Stimulated activated CD4-positive, alpha-beta T cell treated with anti-CD3 and anti-CD28 coated beads, Interleukin-15, amount 100 ng/mL, for 24 hours (primary cell): ENCODE measurements around the gene PPP1R37.

Experiments used
- DNase-seq: peaks from one replicate; pipeline ENCODE4 v3.0.0-alpha.2; 2020

The PPP1R37 gene, protein sequence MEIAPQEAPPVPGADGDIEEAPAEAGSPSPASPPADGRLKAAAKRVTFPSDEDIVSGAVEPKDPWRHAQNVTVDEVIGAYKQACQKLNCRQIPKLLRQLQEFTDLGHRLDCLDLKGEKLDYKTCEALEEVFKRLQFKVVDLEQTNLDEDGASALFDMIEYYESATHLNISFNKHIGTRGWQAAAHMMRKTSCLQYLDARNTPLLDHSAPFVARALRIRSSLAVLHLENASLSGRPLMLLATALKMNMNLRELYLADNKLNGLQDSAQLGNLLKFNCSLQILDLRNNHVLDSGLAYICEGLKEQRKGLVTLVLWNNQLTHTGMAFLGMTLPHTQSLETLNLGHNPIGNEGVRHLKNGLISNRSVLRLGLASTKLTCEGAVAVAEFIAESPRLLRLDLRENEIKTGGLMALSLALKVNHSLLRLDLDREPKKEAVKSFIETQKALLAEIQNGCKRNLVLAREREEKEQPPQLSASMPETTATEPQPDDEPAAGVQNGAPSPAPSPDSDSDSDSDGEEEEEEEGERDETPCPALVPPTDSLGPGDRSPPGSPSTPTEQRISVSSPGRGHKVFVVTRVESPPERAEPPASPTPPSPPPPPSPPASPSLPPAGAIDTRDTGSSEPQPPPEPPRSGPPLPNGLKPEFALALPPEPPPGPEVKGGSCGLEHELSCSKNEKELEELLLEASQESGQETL

DNA sequence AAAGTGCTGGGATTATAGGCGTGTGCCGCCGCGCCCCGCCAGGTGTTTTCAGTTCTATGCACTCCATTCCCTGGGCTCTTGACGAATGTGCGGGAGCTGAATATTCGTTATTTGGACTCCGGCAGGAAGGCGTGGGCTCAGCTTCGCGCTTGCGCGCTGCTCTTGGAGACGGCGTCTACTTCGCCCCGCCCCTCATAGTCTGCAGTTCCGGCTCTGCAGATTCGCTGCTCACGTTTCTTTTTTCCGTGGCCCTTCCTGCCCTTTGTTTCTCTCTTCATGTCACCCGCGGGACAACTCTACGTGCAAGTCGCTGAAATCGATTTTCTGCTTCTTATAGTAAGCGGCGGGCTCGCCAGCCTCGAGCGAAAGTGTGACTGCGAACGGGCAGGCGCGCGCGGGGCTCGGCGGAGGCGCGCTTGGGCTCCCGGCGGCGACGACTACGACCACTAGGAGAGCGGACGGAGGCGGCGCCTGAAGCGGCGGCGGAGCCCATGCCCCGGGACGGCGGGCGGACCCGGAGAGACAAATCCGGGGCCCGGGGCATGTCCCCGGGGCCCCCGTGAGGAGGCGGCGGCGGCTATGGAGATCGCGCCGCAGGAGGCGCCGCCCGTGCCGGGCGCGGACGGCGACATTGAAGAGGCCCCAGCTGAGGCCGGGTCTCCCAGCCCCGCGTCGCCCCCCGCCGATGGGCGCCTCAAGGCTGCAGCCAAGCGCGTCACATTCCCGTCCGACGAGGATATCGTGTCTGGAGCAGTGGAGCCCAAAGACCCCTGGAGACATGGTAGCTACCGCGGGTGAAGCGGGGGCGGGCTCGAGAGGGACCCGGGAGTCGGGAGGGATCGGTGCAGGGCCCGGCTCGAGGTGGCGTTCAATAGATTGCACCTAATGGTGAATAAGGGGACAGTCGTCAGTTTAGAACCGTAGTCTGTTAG is at the start of gene PPP1R37:
Gene PPP1R37 (plus strand): TSS at position 433 of the 932 bp plus-strand sequence. CDS start 147 bp downstream, at position 580.
- peak; percentile 95 for DNase-seq

DNA sequence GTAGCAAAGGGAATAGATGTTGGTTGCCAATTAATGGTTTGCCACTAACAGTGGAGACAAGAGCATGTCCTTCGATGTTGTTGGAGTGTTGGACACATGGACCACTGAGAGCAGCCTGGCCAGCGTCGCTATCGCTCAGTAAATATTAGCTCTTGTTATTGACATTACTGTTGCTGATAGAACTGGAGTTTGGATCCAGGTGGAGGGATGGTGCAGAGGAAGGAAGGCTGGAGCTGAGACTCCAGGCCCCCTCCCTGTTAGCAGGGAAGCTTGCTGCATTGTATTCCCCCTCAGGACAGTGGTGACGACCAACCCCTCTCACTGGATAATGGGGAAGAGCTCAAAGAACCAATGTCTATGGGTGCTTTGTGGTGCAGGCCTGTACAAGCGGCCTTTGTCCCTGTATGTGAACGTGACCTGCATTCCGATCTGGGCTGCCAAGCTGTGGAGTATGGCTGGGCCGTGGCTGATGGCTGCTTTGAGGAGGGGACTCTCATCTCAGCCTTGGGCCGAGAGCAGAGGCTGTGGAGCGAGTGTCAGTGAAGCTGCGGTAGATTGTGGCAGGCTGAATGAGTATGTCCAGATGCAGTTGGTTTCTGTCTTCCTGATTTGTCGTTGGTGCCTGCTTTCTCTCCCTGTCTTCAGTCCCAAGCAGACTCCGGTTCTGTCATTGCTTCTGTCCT is 47.2 kb upstream of the PPP1R37 start:
- no peak for DNase-seq

DNA sequence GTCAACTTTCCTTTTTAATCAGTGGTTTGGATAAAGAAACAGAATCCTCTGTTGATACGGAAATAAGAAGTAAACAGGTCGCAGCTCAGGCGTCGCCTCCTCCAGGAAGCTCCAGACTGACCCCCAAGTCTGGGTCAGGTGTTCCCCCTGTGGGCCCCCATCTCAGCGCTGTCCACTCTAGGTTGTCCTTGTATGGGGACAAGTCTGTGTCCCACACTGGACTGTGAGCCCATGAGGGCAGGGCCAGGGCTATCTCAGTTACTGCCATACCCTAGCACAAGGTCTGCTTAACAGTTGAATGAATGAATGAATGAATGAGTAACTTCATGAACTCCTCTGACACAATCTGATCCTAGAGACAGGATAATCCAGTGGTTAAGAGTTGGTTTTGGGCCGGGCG is 46.6 kb upstream of the PPP1R37 start:
- no peak for DNase-seq

DNA sequence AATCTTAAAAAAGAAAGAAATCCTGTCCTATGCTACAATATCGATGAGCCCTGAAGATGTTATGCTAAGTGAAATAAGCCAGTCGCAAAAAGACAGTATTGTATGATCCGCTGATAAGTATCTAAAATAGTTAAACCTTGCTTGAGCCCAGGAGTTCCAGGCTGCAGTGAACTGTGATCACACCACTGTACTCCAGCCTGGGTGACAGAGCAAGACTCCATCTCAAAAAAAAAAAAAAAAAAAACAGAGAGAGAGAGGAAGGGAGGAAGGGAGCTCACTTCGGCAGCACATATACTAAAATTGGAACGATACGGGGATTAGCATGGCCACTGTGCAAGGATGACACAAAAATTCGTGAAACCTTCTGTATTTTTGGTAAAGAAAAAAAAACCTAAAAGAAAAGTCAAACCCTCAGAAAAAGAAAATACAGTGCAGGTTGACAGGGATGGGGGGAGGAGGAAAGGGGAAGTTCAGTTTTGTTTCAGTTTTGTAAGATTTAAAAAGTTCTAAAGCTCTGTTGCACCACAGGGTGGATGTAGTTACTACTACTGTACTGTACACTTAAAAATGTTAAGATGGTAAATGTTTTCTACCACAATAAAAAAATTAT is 45.7 kb upstream of the PPP1R37 start:
- DNase-seq, result no peak

DNA sequence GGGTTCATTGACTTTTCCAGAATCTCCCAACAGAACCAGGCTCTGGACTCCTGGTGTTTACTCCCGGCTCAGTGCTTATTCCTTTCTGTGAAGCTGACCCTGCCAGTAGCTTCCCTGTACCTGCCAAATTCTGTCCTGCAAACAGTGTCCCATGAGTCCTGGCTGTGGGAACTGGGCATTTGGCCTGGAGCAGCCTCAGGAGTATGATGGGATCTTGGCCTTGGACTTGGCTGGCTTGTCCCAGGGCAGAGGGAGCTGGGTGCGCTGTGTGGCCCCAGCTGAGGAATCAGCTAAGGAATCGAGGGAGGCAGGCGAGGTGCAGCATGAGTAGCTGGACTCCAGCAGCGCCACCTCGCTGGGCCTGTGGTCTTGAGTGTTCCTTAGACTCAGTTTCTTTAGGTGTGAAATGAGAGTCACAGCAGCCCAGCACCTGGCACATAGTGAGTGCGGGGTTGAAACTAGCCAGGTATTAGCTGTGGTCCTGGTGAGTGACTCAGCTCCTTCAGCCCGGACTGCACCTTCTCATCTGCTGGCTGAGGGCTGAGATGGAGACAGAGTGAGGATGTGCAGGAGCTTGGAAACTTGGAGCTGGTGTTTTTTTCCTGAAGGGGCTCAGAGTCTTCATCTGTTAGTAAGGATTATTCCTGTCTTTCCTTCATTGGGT is 43.8 kb upstream of the PPP1R37 start:
- no peak for DNase-seq

DNA sequence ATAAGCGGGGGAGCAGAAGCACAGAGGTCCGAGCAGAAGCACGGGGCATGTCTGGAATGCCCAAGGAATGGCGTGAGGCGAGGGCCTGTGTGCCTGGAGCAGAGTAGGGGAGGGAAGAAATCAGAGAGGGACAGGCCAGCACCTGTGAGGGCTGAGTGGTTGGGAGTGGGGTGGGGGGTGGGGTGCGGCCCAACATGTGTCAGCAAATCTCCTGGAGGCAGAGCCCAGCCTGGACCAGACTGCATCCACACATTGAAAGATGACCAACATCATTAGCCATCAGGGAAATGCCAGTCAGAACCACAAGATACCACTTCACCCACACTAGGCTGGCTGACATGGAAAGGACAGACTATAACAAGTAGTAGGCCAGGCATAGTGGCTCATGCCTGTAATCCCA is 42.9 kb upstream of the PPP1R37 start:
- no peak for DNase-seq

DNA sequence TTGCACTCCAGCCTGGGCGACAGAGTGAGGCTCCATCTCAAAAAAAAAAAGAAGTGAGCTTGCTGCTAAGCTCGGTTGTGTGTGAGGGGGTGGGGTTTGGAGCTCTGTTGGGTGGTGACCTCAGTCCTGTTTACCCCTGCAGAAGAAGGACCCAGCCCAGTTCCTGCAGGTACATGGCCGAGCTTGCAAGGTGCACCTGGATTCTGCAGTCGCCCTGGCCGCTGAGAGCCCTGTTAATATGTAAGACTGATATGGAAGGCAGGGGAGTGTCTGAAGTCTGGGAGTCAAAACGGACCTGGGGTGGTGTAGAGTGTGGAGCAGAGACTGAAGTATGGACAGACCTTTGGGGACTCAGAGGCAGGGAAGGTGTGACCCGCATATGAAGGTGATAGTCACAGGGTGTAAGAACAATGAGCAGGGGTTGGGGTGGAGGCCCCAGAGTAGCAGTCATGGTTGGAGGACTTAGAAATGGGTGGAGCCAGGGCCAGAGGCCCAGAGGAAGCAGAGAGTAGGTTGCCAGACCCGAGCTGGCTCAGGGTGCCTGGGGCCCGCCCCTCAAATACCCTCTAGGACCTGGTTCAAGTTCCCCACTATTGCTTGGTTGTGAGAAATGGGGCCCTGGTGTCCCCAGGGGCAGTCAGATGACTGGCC is 40.9 kb upstream of the PPP1R37 start:
- no peak for DNase-seq

DNA sequence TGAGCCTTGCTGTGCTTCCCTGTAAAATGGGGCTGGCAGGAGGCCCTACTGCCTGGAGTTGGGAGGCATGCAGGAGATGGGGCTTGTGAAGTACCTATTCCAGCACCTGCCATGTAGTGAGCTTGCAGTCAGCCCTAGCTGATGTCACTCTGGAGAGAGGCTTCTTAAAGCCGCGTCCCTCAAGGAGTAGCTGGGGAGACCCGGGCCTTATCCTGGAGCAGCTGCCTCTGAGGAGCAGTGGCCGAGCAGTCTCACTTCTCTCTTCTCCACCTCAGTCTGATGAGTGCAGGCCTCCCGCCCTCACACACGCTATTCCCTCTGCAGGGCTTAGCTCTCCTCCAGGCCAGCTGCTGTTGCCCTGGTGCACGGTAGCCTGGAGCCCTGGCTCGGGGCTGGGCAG is 36.1 kb upstream of the PPP1R37 start:
- DNase-seq, result no peak

DNA sequence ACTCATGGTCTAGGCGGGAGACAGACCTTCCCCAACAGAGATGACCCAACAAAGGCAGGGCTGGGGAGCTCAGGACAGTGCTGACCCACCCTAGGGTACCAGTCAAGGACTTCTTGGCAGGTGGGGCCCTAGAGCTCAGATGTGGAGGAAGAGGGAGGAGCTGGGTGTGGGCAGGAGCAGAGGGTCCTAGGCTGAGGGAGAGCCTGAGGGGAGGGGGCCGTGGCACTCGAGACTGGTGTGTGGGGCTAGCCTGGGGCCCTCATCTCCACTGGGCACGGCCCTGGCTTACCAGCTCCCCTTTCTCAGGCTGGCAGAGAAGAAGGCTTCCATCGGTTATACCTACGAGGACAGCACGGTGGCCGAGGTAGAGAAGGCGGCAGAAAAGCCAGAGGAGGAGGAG is 35.5 kb upstream of the PPP1R37 start:
- no peak for DNase-seq

DNA sequence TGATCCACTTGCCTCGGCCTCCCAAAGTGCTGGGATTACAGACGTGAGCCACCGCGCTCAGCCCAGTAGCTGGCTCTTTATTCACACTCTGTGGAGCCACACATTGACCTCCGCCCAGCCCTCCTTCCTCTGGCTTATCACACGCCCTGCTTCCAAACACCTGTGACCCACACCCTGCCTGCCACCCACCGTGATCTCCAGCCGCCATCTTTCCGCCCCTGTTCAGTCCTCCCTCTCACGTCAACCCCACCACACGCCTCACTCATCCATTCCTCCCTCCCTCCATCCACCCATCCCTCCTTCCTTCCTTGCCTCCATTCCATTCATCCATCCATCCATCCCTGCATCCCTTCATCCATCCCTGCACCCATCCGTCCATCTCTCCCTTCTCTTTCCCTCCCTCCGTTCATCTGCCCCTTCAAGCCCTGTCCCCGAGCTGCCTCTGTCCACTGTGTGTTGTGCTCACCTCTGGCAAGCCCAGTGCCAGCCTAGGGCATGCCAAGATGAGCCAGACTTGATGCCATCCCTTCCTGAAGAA is 34.3 kb upstream of the PPP1R37 start:
- no peak for DNase-seq

DNA sequence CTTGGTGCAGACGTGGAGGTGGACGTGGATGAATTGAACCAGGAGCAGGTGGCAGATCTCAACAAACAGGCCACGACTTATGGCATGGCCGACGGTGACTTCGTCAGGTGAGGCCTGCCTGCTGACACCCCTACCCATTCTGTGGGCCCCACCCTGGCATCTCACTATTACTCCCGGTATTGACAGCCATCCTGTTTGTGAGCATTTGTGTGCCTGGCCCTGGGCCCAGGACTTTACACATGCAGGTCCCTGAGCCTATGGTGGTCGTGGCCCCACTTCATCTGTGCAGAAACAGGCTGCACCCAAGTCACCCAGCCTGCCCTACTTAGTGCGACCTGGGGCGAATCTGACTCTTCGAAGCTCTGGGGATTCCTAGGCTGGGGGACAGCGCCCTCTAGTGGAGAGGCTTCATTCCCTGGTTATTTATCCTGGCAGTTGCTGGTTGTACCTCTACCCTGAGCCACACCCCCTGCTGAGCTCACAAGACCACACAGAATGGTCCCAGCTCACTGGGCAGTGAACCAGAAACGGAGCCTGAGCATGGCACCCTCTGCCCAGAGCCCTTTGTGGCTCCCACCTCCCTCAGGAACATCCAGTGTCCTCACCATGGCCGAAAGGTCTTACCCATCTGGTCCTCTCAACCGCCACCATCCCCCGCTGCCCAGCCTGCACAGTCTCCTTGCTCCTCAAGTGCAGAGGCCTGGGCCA is 33.6 kb upstream of the PPP1R37 start:
- DNase-seq, result peak; percentile 88

DNA sequence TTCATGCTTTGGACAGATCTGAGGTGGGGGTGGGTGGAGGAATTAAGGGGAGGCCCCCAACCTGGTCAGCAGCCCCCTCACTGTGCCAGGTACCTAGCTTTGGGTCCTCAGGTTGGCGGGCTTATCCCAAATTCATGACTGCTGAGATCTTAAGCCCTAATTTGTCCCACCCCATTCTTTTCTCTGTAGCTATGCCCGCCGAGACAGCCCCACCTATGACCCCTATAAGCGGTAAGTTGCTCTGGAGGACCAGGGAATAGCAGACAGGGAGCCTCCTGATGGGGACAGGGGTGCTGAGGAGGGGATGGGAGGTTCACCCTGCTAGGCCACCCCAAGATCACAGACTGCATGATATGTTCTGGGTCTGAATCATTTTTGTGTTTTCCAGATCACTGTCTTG is 31.0 kb upstream of the PPP1R37 start:
- DNase-seq, result no peak

DNA sequence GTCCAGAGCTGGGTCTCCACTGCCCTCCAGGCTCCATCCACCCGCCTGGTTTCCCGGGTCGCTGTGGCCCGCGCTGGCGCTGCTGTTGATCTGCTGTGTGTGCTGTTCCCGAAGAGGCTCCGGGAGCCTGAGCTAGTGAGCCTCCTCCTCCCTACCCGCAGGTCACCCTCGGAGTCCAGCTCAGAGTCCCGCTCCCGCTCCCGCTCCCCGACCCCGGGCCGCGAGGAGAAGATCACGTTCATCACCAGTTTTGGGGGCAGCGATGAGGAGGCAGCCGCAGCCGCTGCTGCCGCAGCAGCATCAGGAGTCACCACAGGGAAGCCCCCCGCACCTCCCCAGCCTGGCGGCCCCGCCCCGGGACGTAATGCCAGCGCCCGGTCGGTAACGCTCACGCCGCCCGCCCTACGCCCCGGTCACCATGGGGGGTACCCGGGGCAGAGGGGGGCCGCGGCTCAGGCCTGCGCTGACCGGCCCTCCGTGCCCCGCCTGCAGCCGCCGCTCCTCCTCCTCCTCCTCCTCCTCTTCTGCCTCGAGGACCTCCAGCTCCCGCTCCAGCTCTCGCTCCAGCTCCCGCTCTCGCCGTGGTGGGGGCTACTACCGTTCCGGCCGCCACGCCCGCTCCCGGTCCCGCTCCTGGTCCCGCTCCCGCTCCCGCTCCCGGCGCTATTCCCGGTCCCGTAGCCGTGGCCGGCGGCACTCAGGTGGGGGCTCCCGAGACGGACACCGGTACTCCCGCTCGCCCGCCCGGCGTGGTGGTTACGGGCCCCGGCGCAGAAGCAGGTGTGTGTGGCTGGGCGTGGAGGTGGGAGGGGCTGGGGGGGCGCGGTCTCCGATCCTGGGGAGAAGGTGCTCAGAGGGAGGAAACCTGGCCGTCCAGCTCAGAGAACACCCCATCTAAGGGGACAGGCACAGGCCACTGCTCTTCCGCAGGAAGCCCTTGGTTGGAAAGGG is 28.9 kb upstream of the PPP1R37 start:
- no peak for DNase-seq

DNA sequence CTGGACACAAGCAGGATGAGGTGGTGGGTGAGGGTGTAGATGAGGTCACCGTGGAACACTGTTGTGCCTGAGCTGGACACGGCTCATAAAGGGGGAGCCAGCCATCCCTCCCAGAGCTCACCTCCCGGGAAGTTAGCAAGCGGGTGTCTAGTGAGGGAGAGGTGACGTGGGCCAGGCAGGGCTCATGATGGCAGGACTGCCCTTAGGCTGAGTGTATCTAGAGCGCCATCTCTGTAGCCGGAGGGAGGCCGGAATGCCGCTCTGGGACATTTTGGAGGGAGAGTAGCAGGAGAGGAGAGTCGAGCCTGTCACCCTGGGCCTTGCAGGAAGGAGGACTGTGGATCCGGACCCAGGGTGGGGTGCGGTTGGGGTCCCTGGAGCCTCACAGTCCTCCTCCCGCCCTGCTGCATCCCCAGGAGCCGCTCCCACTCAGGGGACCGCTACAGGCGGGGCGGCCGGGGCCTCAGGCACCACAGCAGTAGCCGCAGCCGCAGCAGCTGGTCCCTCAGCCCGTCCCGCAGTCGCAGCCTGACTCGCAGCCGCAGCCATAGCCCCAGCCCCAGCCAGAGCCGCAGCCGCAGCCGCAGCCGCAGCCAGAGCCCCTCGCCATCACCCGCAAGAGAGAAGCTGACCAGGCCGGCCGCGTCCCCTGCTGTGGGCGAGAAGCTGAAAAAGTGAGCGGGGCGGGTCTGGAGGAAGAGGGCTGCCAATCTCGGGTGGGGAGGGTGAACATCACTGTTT is 25.9 kb upstream of the PPP1R37 start:
- no peak for DNase-seq

DNA sequence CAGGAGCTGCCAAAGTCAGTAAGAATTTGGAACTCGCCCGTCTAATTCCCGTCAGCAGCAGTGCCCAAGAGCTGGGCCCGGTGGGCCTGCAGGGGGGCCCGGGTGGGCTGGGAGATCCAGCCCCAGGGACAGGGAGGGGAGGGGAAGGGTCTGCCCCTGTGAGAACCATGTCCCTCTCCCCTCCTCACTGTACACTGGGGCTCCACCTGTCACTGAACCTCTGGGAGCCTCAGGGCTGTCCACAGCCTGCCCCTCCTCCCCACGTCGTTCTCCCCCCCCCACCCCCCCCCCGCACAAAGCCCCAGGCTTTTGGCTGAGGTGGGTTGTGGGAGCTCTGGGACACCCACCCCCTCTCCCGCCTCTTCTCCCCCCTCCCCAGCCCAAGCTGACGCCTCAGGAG is 24.9 kb upstream of the PPP1R37 start:
- no peak for DNase-seq

DNA sequence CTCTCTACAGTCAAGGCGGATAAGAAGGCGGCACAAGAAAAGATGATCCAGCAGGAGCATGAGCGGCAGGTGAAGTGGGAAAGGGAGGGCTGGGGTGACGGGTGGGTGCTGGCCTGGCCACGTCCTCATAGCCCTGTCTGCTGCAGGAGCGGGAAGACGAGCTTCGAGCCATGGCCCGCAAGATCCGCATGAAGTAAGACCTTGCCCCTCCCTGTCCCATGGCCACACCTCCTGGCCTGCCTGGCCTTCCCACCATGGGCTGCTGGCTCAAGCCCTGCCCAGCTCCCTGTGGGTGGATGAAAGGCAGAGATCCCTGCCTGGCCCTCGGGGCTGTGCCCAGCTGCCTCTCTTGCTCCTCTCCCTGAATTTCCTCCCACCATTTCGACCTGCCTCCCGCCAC is 23.9 kb upstream of the PPP1R37 start:
- no peak for DNase-seq

DNA sequence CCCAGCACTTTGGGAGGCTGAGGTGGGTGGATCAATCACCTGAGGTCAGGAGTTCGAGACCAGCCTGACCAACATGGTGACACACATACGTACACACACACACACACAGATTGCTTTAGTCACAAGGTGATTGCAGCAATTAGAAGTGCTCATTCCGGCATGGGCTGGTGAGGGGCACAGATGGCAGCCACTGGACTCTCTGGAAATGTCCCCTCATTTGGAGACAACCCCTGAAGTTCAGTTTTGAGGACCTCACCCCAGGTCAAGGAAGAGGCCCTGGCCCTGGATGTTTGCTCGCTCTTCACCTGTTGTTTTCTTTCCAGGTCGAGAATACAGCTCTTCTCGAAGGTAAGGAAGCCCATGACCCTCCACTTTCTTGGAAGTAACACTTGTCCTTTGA is 22.8 kb upstream of the PPP1R37 start:
- no peak for DNase-seq

DNA sequence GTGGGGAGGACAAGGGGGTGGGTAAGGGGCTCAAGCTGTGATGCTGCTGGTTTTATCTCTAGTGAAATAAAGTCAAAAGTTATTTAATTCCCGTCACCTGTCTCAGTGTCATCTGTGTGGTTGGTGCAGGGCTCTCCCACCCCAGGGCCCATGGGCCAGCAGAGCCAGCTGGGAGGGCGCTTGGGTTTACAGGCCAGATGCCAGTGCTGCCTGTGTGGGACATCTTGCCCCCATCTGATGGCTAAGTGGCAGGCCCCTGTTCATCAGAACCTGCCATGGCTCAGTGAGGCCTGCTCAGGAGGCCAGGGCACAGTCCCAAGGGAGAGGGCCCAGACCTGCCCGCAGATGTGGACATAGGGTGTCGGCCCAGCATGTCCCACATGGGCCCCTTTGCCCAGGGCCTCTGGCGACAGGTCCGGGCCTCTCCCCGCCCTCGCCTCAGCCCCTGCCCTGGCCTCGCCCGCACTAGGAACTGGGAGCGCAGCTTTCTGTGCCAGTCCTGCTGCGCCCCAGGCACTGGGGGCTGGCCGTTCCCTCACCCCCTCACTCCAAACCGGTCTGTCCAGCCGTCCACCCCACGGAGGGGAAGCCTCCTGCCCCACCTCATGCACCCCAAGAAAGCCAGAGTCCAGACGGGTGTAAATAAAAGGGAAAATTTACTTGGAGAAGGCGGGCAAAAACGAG is 22.0 kb upstream of the PPP1R37 start:
- DNase-seq, result no peak
